ENCODE data around the gene UBE2L5. TPM values are rescaled to one million over a fixed set of nuclear protein-coding genes. Genes with fewer than 3 reads are reported as not detected.

UBE2L5 gene
- total RNA-seq, 2 experiments from 2014 or later, result not detected

GRCh38 chr13:30415430-30416030 is 6.8 kb upstream of the UBE2L5 start:
- H3K36me3 Mint-ChIP-seq, result no peaks in the 10 kb centered on the region

GRCh38 chr13:30416471-30416870 is 5.8 kb upstream of the UBE2L5 start:
- Mint-ChIP-seq H3K4me3 (no peak overlapping the region), H3K27ac (no peak overlapping the region), H3K9me3 (no peaks in the 10 kb centered on the region)

More at GRCh38 chr13:30415430-30416030, 6.8 kb upstream of the UBE2L5 start:
- no peak for DNase-seq
- H3K4me3 Mint-ChIP-seq, result no peak overlapping the region
- no peak overlapping the region for H3K27ac Mint-ChIP-seq
- peaks cover 20% of the 10 kb centered on the region for H3K4me1 Mint-ChIP-seq
- no peaks in the 10 kb centered on the region for H3K27me3 Mint-ChIP-seq
- no peaks in the 10 kb centered on the region for H3K9me3 Mint-ChIP-seq

GRCh38 chr13:30418075-30418716 is 4.1 kb upstream of the UBE2L5 start:
- Mint-ChIP-seq H3K27ac (no peak overlapping the region), H3K4me3 (no peak overlapping the region)

More at GRCh38 chr13:30416471-30416870, 5.8 kb upstream of the UBE2L5 start:
- Mint-ChIP-seq H3K27me3 (no peaks in the 10 kb centered on the region), H3K4me1 (peaks cover 27% of the 10 kb centered on the region), H3K36me3 (no peaks in the 10 kb centered on the region)
- no peak for DNase-seq

GRCh38 chr13:30418717-30419459 is 3.4 kb upstream of the UBE2L5 start:
- Mint-ChIP-seq H3K4me1 (peaks cover 28% of the 10 kb centered on the region), H3K4me3 (no peak overlapping the region), H3K27me3 (no peaks in the 10 kb centered on the region), H3K27ac (no peak overlapping the region), H3K9me3 (no peaks in the 10 kb centered on the region), H3K36me3 (no peaks in the 10 kb centered on the region)
- no peak for DNase-seq

More at GRCh38 chr13:30418075-30418716, 4.1 kb upstream of the UBE2L5 start:
- Mint-ChIP-seq H3K36me3 (no peaks in the 10 kb centered on the region), H3K4me1 (peaks cover 28% of the 10 kb centered on the region), H3K27me3 (no peaks in the 10 kb centered on the region), H3K9me3 (no peaks in the 10 kb centered on the region)
- DNase-seq, result no peak

GRCh38 chr13:30421093-30422053 is 920 bp upstream of the UBE2L5 start:
- Mint-ChIP-seq H3K27ac (no peak overlapping the region), H3K9me3 (no peaks in the 10 kb centered on the region), H3K4me3 (peak overlapping the region; percentile 64), H3K27me3 (no peaks in the 10 kb centered on the region), H3K36me3 (no peaks in the 10 kb centered on the region), H3K4me1 (peaks cover 19% of the 10 kb centered on the region)
- DNase-seq, result peak; percentile 25

GRCh38 chr13:30423891-30424290 is 1.6 kb downstream of the UBE2L5 start:
- Mint-ChIP-seq H3K27ac (no peak overlapping the region), H3K36me3 (no peaks in the 10 kb centered on the region), H3K4me1 (peaks cover 14% of the 10 kb centered on the region), H3K9me3 (no peaks in the 10 kb centered on the region), H3K4me3 (no peak overlapping the region), H3K27me3 (no peaks in the 10 kb centered on the region)
- DNase-seq, result no peak

GRCh38 chr13:30429235-30429634 is 6.9 kb downstream of the UBE2L5 start:
- Mint-ChIP-seq H3K9me3 (no peaks in the 10 kb centered on the region), H3K27ac (no peak overlapping the region), H3K36me3 (no peaks in the 10 kb centered on the region), H3K4me1 (peaks cover 28% of the 10 kb centered on the region), H3K4me3 (no peak overlapping the region), H3K27me3 (no peaks in the 10 kb centered on the region)
- DNase-seq, result no peak

- peak overlapping the region; percentile 55 for H3K4me3 Mint-ChIP-seq
- H3K4me1 Mint-ChIP-seq, result peaks cover 28% of the 10 kb centered on the region
- H3K36me3 Mint-ChIP-seq, result no peaks in the 10 kb centered on the region
- DNase-seq, result no peak
- H3K9me3 Mint-ChIP-seq, result no peaks in the 10 kb centered on the region
- H3K27ac Mint-ChIP-seq, result peak overlapping the region; percentile 80
- no peaks in the 10 kb centered on the region for H3K27me3 Mint-ChIP-seq
Observed at GRCh38 chr13:30429721-30430694, 7.7 kb downstream of the UBE2L5 start.

GRCh38 chr13:30431269-30431940 is 9.1 kb downstream of the UBE2L5 start:
- Mint-ChIP-seq H3K4me3 (peak overlapping the region; percentile 14), H3K9me3 (no peaks in the 10 kb centered on the region), H3K36me3 (no peaks in the 10 kb centered on the region), H3K27ac (peak overlapping the region; percentile 35), H3K4me1 (peaks cover 30% of the 10 kb centered on the region), H3K27me3 (no peaks in the 10 kb centered on the region)
- no peak for DNase-seq

GRCh38 chr13:30435911-30436451 is 13.7 kb downstream of the UBE2L5 start:
- Mint-ChIP-seq H3K9me3 (no peaks in the 10 kb centered on the region), H3K27ac (no peak overlapping the region), H3K4me1 (peaks cover 15% of the 10 kb centered on the region), H3K36me3 (no peaks in the 10 kb centered on the region), H3K4me3 (no peak overlapping the region), H3K27me3 (no peaks in the 10 kb centered on the region)
- no peak for DNase-seq

- H3K4me3 Mint-ChIP-seq, result no peak overlapping the region
- H3K36me3 Mint-ChIP-seq, result no peaks in the 10 kb centered on the region
- no peaks in the 10 kb centered on the region for H3K27me3 Mint-ChIP-seq
- no peak overlapping the region for H3K27ac Mint-ChIP-seq
- no peak for DNase-seq
- H3K9me3 Mint-ChIP-seq, result no peaks in the 10 kb centered on the region
- H3K4me1 Mint-ChIP-seq, result peaks cover 10% of the 10 kb centered on the region
Observed at GRCh38 chr13:30437177-30437576, 14.9 kb downstream of the UBE2L5 start.

GRCh38 chr13:30438286-30438685 is 16.0 kb downstream of the UBE2L5 start:
- no peak for DNase-seq
- H3K9me3 Mint-ChIP-seq, result no peaks in the 10 kb centered on the region
- H3K27ac Mint-ChIP-seq, result no peak overlapping the region
- H3K27me3 Mint-ChIP-seq, result no peaks in the 10 kb centered on the region
- peaks cover 12% of the 10 kb centered on the region for H3K4me1 Mint-ChIP-seq
- H3K4me3 Mint-ChIP-seq, result no peak overlapping the region
- H3K36me3 Mint-ChIP-seq, result no peaks in the 10 kb centered on the region

Data from activated naive CD8-positive, alpha-beta T cell treated with anti-CD3 and anti-CD28 coated beads for 36 hours (primary cell).